Suprapubic skin (tissue), 4 donors: ENCODE measurements around the gene OOSP4B. TPM values are rescaled to one million over a fixed set of nuclear protein-coding genes. Genes with fewer than 3 reads are reported as not detected.
"Not testable (repeated sequence)": the region's sequence is repeated elsewhere in the genome, so short reads cannot be mapped to it uniquely, and the experiment has no call there.

Experiments
- DNase-seq, 2 donors: peaks; one replicate each; pipeline ENCODE4 v3.0.0-alpha.2; 2019; ENCODE audit warnings: low spot score in 2 of 2
- H3K27ac ChIP-seq: fragments of 200-600 bp; sonication (generic); one replicate; pipeline ENCODE4 v1.5.1; 2019
- H3K27me3 ChIP-seq: fragments of 200-600 bp; sonication (generic); one replicate; pipeline ENCODE4 v1.5.1; 2019
- H3K36me3 ChIP-seq: fragments of 200-600 bp; sonication (generic); one replicate; pipeline ENCODE4 v1.5.1; 2019
- H3K4me1 ChIP-seq: fragments of 200-600 bp; sonication (generic); one replicate; pipeline ENCODE4 v1.5.1; 2019
- H3K4me3 ChIP-seq: fragments of 200-600 bp; sonication (generic); one replicate; pipeline ENCODE4 v1.5.1; 2019; ENCODE audit warnings: mild to moderate bottlenecking
- H3K9me3 ChIP-seq: fragments of 200-600 bp; sonication (generic); one replicate; pipeline ENCODE4 v1.5.1; 2019
- CTCF ChIP-seq, 2 donors: fragments of 200-600 bp in 1 of 2; fragments of 450-650 bp in 1 of 2; sonication (generic) in 1 of 2; IDR thresholded peaks; one replicate each; pipeline ENCODE4 v1.5.1; 2016 to 2019; ENCODE audit warnings: antibody characterized with exemption in 2 of 2, mild to moderate bottlenecking in 1 of 2, moderate library complexity in 1 of 2
- EP300 ChIP-seq: sonication (generic); formaldehyde crosslinking; IDR thresholded peaks from one replicate; pipeline ENCODE4 v1.6.1; 2017; ENCODE audit warnings: antibody characterized with exemption
- POLR2A ChIP-seq, 2 donors: fragments of 450-650 bp; IDR thresholded peaks; one replicate each; pipeline ENCODE4 v1.6.1; 2017; ENCODE audit warnings: antibody characterized with exemption in 2 of 2, mild to moderate bottlenecking in 2 of 2, moderate library complexity in 2 of 2
- POLR2AphosphoS5 ChIP-seq, 3 donors: sonication (generic); formaldehyde crosslinking; IDR thresholded peaks; one replicate each; pipeline ENCODE4 v1.6.1; 2017; ENCODE audit warnings: antibody characterized with exemption in 3 of 3
- WGBS: methylation state at CpG from one replicate; pipeline ENCODE4 v1.1.5; 2018; 5-methylcytosine and 5-hydroxymethylcytosine counted together
- total RNA-seq, 4 donors: library from RNA; depleted of rRNA; stranded (reverse); fragments of >200 nt; gene quantifications; one replicate each; pipeline ENCODE4 v1.1.0, GENCODE V29; 2016

OOSP4B gene
- total RNA-seq, 4 donors from 2014 or later: not detected

- Histone ChIP-seq H3K27ac (no peak overlapping the region), H3K4me3 (no peak overlapping the region), H3K27me3 (no peaks in the 10 kb centered on the region), H3K4me1 (no peaks in the 10 kb centered on the region), H3K9me3 (no peaks in the 10 kb centered on the region), H3K36me3 (no peaks in the 10 kb centered on the region)
- WGBS: 42% methylated on average over 2 of the region's 2 CpGs
- TF ChIP-seq CTCF (IDR thresholded peaks at IDR 0.05): no peak
- TF ChIP-seq POLR2AphosphoS5 (IDR thresholded peaks at IDR 0.05): no peak
- no peak for TF ChIP-seq EP300
- TF ChIP-seq POLR2A (IDR thresholded peaks at IDR 0.05): no peak
- DNase-seq: no peak
These were observed 52.5 kb downstream of the OOSP4B start for GRCh38 chr11:60069450-60069849.

GRCh38 chr11:60071644-60072043 lies 54.7 kb downstream of the OOSP4B start:
- WGBS: 77% methylated on average over 6 of the region's 6 CpGs
- not testable (repeated sequence) for H3K27ac ChIP-seq, H3K4me3 ChIP-seq, H3K9me3 ChIP-seq, H3K27me3 ChIP-seq, DNase-seq, H3K4me1 ChIP-seq, H3K36me3 ChIP-seq

GRCh38 chr11:60077216-60077817 lies 60.3 kb downstream of the OOSP4B start:
- WGBS: 75% methylated on average over 15 of the region's 15 CpGs
- no peaks in the 10 kb centered on the region for H3K36me3 ChIP-seq
- no peaks in the 10 kb centered on the region for H3K27me3 ChIP-seq
- DNase-seq: no peak
- H3K27ac ChIP-seq: no peak overlapping the region
- TF ChIP-seq EP300 (no peak), POLR2AphosphoS5 (IDR thresholded peaks at IDR 0.05) (no peak), CTCF (IDR thresholded peaks at IDR 0.05) (no peak), POLR2A (IDR thresholded peaks at IDR 0.05) (no peak)
- H3K4me3 ChIP-seq: no peak overlapping the region
- H3K9me3 ChIP-seq: no peaks in the 10 kb centered on the region
- no peaks in the 10 kb centered on the region for H3K4me1 ChIP-seq

GRCh38 chr11:60077981-60078380 lies 61.0 kb downstream of the OOSP4B start:
- Histone ChIP-seq H3K4me3 (no peak overlapping the region), H3K27me3 (no peaks in the 10 kb centered on the region), H3K4me1 (no peaks in the 10 kb centered on the region), H3K9me3 (no peaks in the 10 kb centered on the region), H3K27ac (no peak overlapping the region), H3K36me3 (no peaks in the 10 kb centered on the region)
- TF ChIP-seq EP300 (no peak), POLR2AphosphoS5 (IDR thresholded peaks at IDR 0.05) (no peak), CTCF (IDR thresholded peaks at IDR 0.05) (no peak), POLR2A (IDR thresholded peaks at IDR 0.05) (no peak)
- no peak for DNase-seq
- WGBS: 95% methylated on average over 1 of the region's 1 CpG

- Histone ChIP-seq H3K4me1 (no peaks in the 10 kb centered on the region), H3K9me3 (no peaks in the 10 kb centered on the region), H3K27me3 (no peaks in the 10 kb centered on the region), H3K36me3 (no peaks in the 10 kb centered on the region), H3K4me3 (no peak overlapping the region), H3K27ac (no peak overlapping the region)
- no peak for DNase-seq
- WGBS: 72% methylated on average over 4 of the region's 4 CpGs
- no peak for TF ChIP-seq EP300
- no peak for TF ChIP-seq POLR2A (IDR thresholded peaks at IDR 0.05)
- TF ChIP-seq POLR2AphosphoS5 (IDR thresholded peaks at IDR 0.05): no peak
- TF ChIP-seq CTCF (IDR thresholded peaks at IDR 0.05): no peak
These were observed 61.8 kb downstream of the OOSP4B start for GRCh38 chr11:60078745-60079144.

- no peak overlapping the region for H3K4me3 ChIP-seq
- H3K27ac ChIP-seq: no peak overlapping the region
- no peaks in the 10 kb centered on the region for H3K9me3 ChIP-seq
- WGBS: 66% methylated on average over 3 of the region's 3 CpGs
- DNase-seq: no peak
- H3K4me1 ChIP-seq: no peaks in the 10 kb centered on the region
- no peaks in the 10 kb centered on the region for H3K27me3 ChIP-seq
- no peaks in the 10 kb centered on the region for H3K36me3 ChIP-seq
- TF ChIP-seq CTCF (IDR thresholded peaks at IDR 0.05) (no peak), EP300 (no peak), POLR2AphosphoS5 (IDR thresholded peaks at IDR 0.05) (no peak), POLR2A (IDR thresholded peaks at IDR 0.05) (no peak)
These were observed 63.6 kb downstream of the OOSP4B start for GRCh38 chr11:60080535-60080934.
